H7 (cell line): Measurements from ENCODE around the gene NBEA. TPM values are rescaled to one million over a fixed set of nuclear protein-coding genes. Genes with fewer than 3 reads are reported as not detected.

ENCODE experiments used
- DNase-seq: peaks from one replicate; pipeline ENCODE4 v3.0.0; 2012
- H3K27me3 ChIP-seq: 2 replicates; pipeline ENCODE4 v1.6.0; 2011; ENCODE audit warnings: mild to moderate bottlenecking, low read length; ENCODE audit not compliant: control insufficient read depth, insufficient read depth
- H3K36me3 ChIP-seq: replicated peaks from 2 replicates; pipeline ENCODE4 v1.5.1; 2011; ENCODE audit warnings: low read length; ENCODE audit not compliant: control insufficient read depth, insufficient read depth
- H3K4me3 ChIP-seq: 2 replicates; pipeline ENCODE4 v1.5.1; 2011; ENCODE audit warnings: low read depth, mild to moderate bottlenecking, control low read depth, low read length, moderate library complexity; ENCODE audit not compliant: insufficient read depth
- total RNA-seq: library from RNA; depleted of rRNA; stranded (reverse); fragments of >200 nt; shearing (Covaris generic); gene quantifications from 2 replicates; pipeline ENCODE4 v1.2.3, GENCODE V29; 2014

The NBEA gene
- total RNA-seq, 1 experiment from 2014 or later: 11.8 TPM

DNA sequence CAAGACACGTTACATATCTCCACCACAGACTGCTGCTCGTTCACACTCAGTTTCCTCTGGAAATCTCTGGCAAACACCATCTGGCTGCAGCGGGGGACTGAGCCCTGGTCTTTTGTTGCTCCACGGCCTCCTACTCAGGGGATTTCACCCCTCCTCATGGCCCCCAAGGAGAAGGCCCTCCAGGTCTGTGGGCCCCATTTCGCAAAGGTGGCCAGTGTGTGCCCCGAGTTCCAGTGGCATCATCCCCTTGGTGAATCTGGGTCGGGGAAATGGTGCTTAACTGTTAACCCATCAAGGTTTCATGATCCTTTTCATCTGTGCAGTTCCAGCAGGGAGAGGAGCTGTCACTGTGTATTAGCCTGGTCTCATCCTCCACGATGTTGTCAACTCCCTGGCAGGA lies 769.8 kb downstream of the NBEA start:
- Histone ChIP-seq H3K4me3 (no peak overlapping the region), H3K27me3 (no peaks in the 10 kb centered on the region), H3K36me3 (no peaks in the 10 kb centered on the region)
- DNase-seq: no peak

GRCh38 chr13:35712907-35713761 lies 771.1 kb downstream of the NBEA start:
- peak; percentile 50 for DNase-seq
- H3K4me3 ChIP-seq: no peak overlapping the region
- H3K36me3 ChIP-seq: no peaks in the 10 kb centered on the region
- H3K27me3 ChIP-seq: no peaks in the 10 kb centered on the region

GRCh38 chr13:35714121-35714520 lies 772.1 kb downstream of the NBEA start:
- H3K27me3 ChIP-seq: no peaks in the 10 kb centered on the region
- H3K36me3 ChIP-seq: no peaks in the 10 kb centered on the region
- H3K4me3 ChIP-seq: no peak overlapping the region
- no peak for DNase-seq

DNA sequence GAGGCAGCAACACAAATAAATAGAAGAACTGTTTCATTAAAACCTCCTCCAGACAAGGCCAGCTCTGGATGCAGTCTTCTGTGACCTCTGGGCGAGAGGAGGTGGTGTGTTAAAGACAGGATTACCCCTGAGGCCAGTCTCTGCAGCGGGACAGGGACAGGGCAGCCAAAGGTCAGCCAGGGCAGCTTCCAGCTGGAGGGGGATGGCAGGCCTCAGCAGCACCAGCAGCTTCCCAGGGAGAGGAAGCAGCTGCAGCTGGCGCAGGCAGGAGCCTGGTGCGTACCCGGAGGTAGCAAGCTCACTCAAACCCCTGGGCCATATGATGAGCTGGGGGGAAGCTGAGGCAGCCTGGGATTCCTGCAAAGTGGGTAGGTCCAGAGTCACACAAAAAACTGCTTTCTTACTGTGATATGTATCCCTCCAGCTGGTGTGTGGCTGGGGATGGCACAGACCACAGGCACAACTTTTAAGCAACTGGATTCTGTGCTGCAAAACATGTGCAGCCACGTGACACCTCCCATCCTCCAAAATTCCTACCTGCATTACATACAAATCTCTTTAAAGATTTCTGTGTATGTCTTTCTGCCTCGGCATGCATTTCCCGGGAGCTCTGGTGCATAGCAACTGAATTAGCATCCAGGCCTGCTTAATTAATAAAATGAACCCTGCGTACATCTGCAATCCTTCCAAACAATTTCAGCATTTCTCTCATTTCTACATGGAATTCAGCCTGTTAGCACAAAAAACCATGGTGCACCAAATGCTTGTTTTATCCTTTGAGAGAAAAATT lies 772.7 kb downstream of the NBEA start:
- no peaks in the 10 kb centered on the region for H3K27me3 ChIP-seq
- H3K36me3 ChIP-seq: no peaks in the 10 kb centered on the region
- DNase-seq: peak; percentile 43
- no peak overlapping the region for H3K4me3 ChIP-seq

GRCh38 chr13:35716186-35716585 lies 774.1 kb downstream of the NBEA start:
- DNase-seq: no peak
- Histone ChIP-seq H3K27me3 (no peaks in the 10 kb centered on the region), H3K36me3 (no peaks in the 10 kb centered on the region), H3K4me3 (no peak overlapping the region)

GRCh38 chr13:35716729-35717128 lies 774.7 kb downstream of the NBEA start:
- Histone ChIP-seq H3K4me3 (no peak overlapping the region), H3K36me3 (no peaks in the 10 kb centered on the region), H3K27me3 (no peaks in the 10 kb centered on the region)
- no peak for DNase-seq

GRCh38 chr13:35718084-35718483 lies 776.0 kb downstream of the NBEA start:
- no peak for DNase-seq
- Histone ChIP-seq H3K36me3 (no peaks in the 10 kb centered on the region), H3K27me3 (no peaks in the 10 kb centered on the region), H3K4me3 (no peak overlapping the region)

DNA sequence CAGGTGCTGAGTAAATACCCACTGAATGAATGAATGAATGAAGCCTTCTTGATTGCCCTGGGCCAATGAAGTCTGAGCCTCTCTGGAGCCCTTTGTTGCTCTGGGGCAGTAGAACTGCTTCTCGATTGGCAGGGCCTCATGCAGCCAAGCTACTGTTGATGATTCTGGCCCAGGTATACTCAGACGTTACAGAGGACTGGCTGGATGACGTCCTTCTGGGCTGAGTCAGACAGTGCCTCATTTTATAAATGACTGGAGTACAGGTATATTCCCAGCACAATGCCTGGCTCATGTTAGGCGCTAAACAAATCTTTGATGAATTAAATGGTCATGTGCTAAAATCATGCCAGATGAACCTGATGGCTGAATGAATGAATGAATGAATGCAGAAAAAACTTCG lies 778.2 kb downstream of the NBEA start:
- Histone ChIP-seq H3K27me3 (no peaks in the 10 kb centered on the region), H3K4me3 (no peak overlapping the region), H3K36me3 (no peaks in the 10 kb centered on the region)
- DNase-seq: no peak

GRCh38 chr13:35720690-35721554 lies 778.9 kb downstream of the NBEA start:
- no peaks in the 10 kb centered on the region for H3K36me3 ChIP-seq
- no peak overlapping the region for H3K4me3 ChIP-seq
- peak; percentile 92 for DNase-seq
- no peaks in the 10 kb centered on the region for H3K27me3 ChIP-seq
